HG02840 (cell line): Measurements from ENCODE around the gene RABL6.

Experiments used
- ATAC-seq: cut with Tn5 transposase; IDR thresholded peaks from one replicate; pipeline ENCODE4 v1.9.1; 2021; ENCODE audit warnings: mild to moderate bottlenecking, moderate library complexity, moderate number of reproducible peaks; ENCODE audit not compliant: unreplicated experiment, low FRiP score

The RABL6 gene

DNA sequence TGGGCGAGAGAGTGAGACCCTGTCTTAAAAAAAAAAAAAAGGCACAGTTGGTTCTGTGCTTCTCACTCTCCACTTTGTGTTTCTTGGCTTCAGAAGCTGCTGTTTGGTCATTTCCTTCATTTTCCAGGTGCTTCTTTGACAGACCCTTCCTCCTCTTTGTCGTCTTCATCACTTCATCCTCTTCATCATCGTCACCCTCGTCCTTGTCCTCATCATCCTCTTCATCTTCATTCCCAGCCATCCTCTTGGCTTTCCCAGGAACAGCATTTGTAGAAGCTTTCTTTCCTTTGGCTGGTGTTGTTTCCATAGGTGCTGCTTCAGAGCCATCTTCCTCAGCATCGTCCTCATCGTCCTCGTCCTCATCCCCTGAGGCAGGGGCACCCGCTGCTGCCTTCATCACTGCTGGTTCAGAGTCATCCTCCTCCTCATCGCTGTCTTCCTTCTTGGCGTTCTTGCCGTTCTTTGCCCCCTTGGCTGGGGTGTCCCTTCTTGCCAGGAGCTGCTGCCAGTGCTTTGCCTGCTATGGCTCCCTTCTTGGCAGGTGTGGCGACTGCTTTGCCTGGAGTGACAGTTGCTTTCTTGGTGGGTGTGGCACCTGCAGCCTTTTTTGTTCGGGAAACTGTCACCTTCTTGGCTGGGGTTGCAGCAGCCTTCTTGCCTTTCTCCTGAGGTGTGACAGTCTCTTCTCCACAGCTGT, 7.1 kb downstream of the RABL6 start:
- no peak for ATAC-seq

GRCh38 chr9:136815422-136815782, 7.7 kb downstream of the RABL6 start:
- no peak for ATAC-seq

- ATAC-seq = no peak
These were observed 13.4 kb downstream of the RABL6 start for GRCh38 chr9:136820971-136821825.

DNA sequence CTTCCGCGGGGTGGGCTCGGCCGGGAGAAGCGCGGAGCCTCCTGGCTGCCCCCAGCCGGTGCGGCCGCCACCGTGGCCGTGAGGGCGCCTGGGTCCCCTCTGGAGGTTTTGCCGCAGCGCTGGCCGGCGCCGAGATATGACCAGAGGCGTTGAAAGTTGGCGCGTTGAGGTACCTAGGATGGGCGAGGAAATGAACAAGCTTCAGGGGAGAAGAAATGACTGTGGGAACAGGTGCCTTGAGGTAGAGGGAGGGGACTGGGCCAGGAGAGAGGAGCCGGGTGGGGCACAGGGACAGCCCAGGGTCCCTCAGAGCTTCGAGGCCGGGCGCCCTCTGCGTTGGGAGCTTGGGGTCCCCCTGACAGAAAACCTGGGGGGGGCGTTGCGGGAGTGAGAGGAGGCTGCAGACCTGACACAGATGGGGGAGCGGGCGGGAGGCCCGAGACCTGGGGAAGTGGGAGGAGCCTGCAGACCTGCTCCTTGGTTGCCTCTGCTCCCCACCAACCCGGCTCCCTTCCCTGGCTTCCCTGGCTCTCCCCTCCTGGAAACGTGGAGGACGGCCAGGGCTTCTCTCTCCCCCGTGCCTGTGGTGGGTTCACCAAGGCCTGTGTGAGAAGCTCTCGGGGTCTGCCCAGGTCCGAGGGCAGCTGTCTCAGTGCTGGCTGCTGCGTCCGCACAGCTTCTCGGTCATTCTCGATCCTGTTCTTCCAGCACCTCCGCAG, 14.2 kb downstream of the RABL6 start:
- no peak for ATAC-seq

- ATAC-seq = no peak
These were observed 15.6 kb downstream of the RABL6 start for GRCh38 chr9:136823136-136824046.

- ATAC-seq = no peak
These were observed 16.9 kb downstream of the RABL6 start for GRCh38 chr9:136824496-136825225.

- no peak for ATAC-seq
These were observed 17.8 kb downstream of the RABL6 start for GRCh38 chr9:136825295-136826187.

GRCh38 chr9:136826188-136826541, 18.4 kb downstream of the RABL6 start:
- no peak for ATAC-seq

GRCh38 chr9:136826703-136827582, 19.2 kb downstream of the RABL6 start:
- no peak for ATAC-seq

DNA sequence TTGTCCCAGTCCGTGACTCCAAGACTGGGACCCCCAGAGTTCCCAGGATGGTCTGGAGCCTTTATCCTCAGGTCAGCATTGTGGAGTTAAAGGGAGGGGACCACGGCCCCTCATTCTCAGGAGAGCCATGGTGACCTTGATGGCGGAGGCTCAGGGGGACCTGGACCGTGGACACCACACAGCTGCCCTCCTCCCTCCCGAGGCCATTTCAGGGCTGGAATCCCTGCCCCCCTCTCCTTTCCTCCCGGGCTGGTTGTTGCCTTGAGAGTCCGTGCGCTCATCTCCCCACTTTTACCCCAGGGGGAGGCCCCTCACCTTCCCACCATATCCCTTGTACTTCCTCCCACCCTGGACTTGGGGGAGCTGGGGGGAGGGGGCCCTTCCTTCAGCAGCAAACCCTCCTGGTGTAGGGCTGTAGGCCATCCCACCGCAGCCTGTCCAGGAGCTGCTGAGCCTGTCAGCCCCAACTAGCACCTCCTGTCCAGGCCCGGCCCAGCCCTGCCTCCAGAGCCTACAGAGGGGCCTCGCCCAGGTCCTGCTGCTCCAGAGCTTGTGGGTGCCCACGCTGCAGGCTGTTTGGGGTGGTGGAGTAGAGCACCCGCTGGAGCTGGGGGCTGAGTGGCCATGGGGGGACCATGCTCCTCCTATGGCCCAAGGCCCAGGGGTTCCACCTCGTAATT, 20.2 kb downstream of the RABL6 start:
- ATAC-seq = no peak

DNA sequence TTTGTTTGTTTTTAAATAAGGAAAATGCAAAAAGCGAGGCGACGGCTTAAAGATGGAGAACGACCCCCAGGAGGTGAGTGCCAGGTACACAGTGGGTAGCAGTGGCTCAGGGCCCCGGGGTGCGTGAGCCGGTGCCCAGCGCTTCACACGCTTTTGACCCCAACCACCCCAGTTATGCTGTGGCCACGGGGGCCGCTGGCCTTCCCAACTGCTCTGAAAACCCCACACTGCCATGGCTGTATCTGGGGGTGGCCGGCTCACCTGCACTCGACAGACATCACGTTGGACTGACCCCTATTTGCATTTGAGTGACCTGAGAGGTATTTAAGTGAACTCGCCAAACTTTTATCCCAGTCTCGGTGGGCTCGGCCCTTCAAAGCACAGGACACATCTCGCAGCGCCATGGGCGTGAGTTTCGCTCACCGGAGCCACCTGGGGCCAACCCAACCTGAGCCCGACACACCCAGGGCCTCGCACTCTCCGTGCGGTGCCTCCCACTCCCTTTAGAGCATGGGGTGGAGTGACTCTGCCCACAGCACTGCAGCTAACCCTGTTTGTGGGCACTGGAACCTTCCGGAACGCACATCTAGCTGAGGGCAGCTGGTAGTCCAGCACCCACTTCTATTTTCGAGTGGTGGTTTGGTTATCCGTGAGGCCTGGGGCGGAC, 20.9 kb downstream of the RABL6 start:
- ATAC-seq = no peak

GRCh38 chr9:136829412-136829811, 21.7 kb downstream of the RABL6 start:
- no peak for ATAC-seq

GRCh38 chr9:136829981-136830885, 22.5 kb downstream of the RABL6 start:
- ATAC-seq = no peak

DNA sequence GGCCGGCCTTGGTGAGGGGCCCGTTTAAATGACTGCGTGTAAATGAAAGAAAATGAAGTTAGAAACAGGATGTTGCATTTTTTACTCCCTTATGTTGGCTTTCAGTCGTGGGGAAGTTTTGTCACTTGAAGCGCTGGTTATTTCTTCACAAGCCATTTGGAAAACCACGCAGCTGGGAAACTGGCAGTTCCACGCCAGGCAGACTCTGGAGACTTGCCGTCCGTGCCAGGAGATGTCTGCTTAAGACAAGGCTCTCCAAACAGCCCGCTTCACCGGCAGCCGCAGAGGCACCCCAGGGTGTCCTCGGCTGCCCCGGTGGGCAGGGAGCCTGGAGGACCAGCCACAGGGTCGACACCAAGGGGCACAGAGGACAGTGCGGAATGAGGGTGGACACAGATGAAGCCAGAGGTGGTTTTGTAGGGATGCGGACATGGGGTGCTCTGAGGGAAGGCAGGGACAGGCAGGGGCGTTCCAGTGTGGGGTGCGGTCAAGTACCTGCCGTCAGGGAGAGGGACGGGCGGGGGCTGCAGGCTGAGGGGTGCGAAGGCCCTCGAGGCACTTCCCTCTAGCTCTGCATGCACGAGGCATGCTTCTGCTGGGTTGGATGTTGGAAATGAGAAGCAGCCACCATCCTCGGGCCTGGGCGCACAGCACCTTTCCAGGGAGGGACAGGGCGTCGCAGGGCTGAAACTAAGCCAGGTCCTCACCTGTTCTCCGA, 23.4 kb downstream of the RABL6 start:
- ATAC-seq = no peak

GRCh38 chr9:136831720-136832104, 24.0 kb downstream of the RABL6 start:
- no peak for ATAC-seq
